Dendritic cell treated with granulocyte-macrophage colony-stimulating factor and Interleukin-4, amounts not matched to agents 40 ng/mL and 50 ng/mL, for 4 days (primary cell): ENCODE results near the gene PTGES.
A peak's percentile ranks its signal among the peaks of the same experiment; 100 is the strongest.
"Not testable (repeated sequence)": the region's sequence is repeated elsewhere in the genome, so short reads cannot be mapped to it uniquely, and the experiment has no call there.

Experiments used
- H3K27ac Mint-ChIP-seq: one replicate; pipeline ENCODE4 v1.8.0; 2022; ENCODE audit warnings: mild to moderate bottlenecking, mixed read lengths
- H3K27me3 Mint-ChIP-seq: one replicate; pipeline ENCODE4 v1.8.0; 2022; ENCODE audit warnings: mild to moderate bottlenecking, mixed read lengths
- H3K36me3 Mint-ChIP-seq: one replicate; pipeline ENCODE4 v1.8.0; 2022; ENCODE audit warnings: low read depth, mixed read lengths
- H3K4me1 Mint-ChIP-seq: one replicate; pipeline ENCODE4 v1.8.0; 2022; ENCODE audit warnings: low read depth, mixed read lengths
- H3K4me3 Mint-ChIP-seq: one replicate; pipeline ENCODE4 v1.8.0; 2022; ENCODE audit warnings: mild to moderate bottlenecking, moderate library complexity, mixed read lengths
- H3K9me3 Mint-ChIP-seq: one replicate; pipeline ENCODE4 v1.8.0; 2022; ENCODE audit warnings: mixed read lengths
- intact Hi-C: fragments of 100-400 bp; cut with micrococcal nuclease; formaldehyde crosslinking; loops from one replicate; pipeline ENCODE4 v1.15.0; 2022

Gene PTGES

DNA sequence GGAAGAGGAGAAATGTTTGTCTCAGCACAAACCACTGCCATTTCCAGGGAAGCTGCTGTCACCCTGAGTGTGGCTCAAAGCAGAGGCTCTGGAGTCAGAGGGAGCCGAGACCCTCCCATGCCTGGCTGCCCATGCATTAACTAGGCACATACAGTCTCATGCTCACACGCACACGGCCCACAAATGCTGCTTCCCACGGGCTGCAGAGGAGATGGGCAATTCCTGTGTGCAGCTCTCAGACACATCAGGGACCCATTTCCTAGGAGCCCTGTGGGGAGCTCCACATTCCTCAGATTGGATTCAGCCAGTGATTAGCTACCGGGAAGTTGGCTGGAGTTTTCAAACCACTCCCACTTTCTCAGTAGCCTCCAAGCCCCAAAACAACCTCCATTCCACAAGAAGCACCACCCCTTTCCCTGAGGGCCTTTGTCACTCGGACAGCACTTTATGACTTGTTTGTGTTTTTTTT is 9.1 kb upstream of the PTGES start:
- Mint-ChIP-seq H3K27ac (peak overlapping the region; percentile 68), H3K4me3 (no peak overlapping the region), H3K9me3 (no peaks in the 10 kb centered on the region), H3K36me3 (no peaks in the 10 kb centered on the region), H3K27me3 (peaks cover 8% of the 10 kb centered on the region), H3K4me1 (peaks cover 51% of the 10 kb centered on the region)
- intact Hi-C loops, result no loop called here

- H3K27ac Mint-ChIP-seq, result no peak overlapping the region
- no peaks in the 10 kb centered on the region for H3K9me3 Mint-ChIP-seq
- peaks cover 54% of the 10 kb centered on the region for H3K4me1 Mint-ChIP-seq
- H3K4me3 Mint-ChIP-seq, result no peak overlapping the region
- intact Hi-C loops, result no loop called here
- H3K27me3 Mint-ChIP-seq, result peaks cover 8% of the 10 kb centered on the region
- H3K36me3 Mint-ChIP-seq, result no peaks in the 10 kb centered on the region
Observed at GRCh38 chr9:129761293-129761900, 8.6 kb upstream of the PTGES start.

DNA sequence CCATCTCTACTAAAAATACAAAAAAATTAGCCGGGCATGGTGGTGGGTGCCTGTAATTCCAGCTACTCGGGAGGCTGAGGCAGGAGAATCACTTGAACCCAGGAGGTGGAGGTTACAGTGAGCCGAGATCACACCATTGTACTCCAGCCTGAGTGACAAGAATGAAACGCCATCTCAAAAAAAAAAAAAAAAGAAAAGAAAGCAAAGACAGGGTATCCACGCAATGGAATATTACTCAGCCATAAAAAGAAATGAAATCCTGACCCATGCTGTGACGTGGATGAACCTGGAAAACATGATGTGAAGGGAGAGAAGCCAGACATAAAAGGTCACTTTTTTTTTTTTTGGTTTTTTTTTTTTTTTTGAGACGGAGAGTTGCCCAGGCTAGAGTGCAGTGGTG is 7.9 kb upstream of the PTGES start:
- H3K36me3 Mint-ChIP-seq, H3K27ac Mint-ChIP-seq, H3K27me3 Mint-ChIP-seq, H3K4me3 Mint-ChIP-seq, H3K9me3 Mint-ChIP-seq, intact Hi-C loops: not testable (repeated sequence)
- peaks cover 54% of the 10 kb centered on the region for H3K4me1 Mint-ChIP-seq

DNA sequence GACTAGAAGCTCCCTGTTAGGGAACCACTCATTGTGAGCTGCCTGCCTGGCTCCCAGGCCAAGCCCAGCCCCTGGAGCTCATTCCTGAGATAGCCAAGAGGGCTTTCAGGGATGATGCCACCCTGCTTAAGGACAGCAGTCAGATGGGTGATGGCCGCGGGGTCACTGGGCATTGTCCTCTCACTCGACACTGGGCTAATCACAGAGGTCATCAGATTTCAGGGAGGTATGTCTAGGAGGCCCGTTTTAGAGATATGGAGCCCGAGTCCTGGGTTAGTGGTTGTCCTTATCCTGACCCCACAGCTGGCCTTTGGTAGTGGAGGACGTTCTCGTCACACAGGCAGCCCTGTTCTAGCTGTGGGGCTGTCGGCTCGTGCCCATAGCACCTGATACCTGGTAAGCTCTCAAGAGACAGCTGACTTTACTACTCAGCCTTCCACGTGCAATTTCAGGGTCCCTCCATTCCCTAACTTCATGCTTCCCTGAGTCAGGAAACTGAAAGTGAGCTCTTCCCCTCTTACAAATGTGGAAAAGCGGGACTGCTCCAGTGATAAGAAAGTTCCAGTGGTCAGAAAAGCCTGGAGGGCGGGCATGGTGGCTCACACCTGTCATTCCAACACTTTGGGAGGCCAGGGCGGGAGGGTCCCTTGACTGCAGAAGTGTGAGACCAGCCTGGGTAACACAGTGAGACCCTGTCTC is 7.1 kb upstream of the PTGES start:
- Mint-ChIP-seq H3K27ac (no peak overlapping the region), H3K27me3 (peaks cover 11% of the 10 kb centered on the region), H3K9me3 (no peaks in the 10 kb centered on the region), H3K4me1 (peaks cover 54% of the 10 kb centered on the region), H3K4me3 (no peak overlapping the region), H3K36me3 (no peaks in the 10 kb centered on the region)
- intact Hi-C loops, result no loop called here

GRCh38 chr9:129759319-129759718 is 6.5 kb upstream of the PTGES start:
- H3K27ac Mint-ChIP-seq, result no peak overlapping the region
- H3K4me1 Mint-ChIP-seq, result peaks cover 54% of the 10 kb centered on the region
- no peak overlapping the region for H3K4me3 Mint-ChIP-seq
- no peaks in the 10 kb centered on the region for H3K36me3 Mint-ChIP-seq
- intact Hi-C loops, result no loop called here
- H3K9me3 Mint-ChIP-seq, result no peaks in the 10 kb centered on the region
- H3K27me3 Mint-ChIP-seq, result peaks cover 17% of the 10 kb centered on the region

DNA sequence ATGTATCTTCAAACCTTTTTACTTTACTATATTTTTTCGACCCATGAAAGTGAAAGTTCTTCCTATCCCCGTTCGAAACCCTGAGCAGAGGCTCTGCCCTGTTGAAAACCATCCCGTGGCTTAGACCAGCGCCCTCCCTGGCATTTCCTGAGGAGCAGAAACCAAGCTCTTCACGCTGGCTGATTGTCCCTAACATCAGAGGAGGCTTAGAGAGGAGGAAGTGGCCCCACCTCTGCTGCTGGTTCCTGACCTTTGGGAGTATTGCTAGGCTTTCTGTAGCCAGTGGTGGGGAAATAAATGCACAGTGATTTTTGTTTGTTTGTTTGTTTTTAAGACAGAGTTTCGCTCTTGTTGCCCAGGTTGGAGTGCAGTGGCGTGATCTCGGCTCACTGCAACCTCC is 4.2 kb upstream of the PTGES start:
- peak overlapping the region; percentile 59 for H3K4me3 Mint-ChIP-seq
- peaks cover 38% of the 10 kb centered on the region for H3K27me3 Mint-ChIP-seq

DNA sequence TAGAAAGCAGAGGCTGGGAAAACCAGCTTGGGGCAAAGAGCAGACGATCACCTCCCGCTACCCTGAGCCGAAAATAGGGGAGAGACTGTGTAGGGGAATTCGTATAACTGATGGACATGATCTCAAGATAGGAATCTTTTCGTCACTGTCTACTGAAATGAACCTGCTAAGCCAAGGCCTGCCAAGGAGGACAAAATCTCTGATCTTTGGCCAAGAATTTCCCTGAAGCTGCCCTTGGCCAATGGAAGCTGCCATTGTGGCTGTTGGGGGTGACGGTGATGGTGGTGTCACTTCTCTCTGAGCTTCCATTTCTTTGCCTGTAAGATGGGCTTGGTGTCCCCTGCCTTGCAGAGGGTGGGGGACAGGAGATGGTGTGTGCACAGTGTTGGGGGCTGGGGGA is 3.3 kb upstream of the PTGES start:
- Mint-ChIP-seq H3K36me3 (no peaks in the 10 kb centered on the region), H3K4me3 (no peak overlapping the region), H3K27me3 (peaks cover 44% of the 10 kb centered on the region), H3K9me3 (no peaks in the 10 kb centered on the region), H3K27ac (no peak overlapping the region), H3K4me1 (peaks cover 45% of the 10 kb centered on the region)
- intact Hi-C loops, result no loop called here

More for the DNA sequence above, 4.2 kb upstream of the PTGES start:
- intact Hi-C loops, result no loop called here
- Mint-ChIP-seq H3K4me1 (peaks cover 53% of the 10 kb centered on the region), H3K36me3 (no peaks in the 10 kb centered on the region), H3K9me3 (no peaks in the 10 kb centered on the region), H3K27ac (peak overlapping the region; percentile 28)

GRCh38 chr9:129755151-129755550 is 2.3 kb upstream of the PTGES start:
- H3K4me1 Mint-ChIP-seq, result peaks cover 42% of the 10 kb centered on the region
- no peak overlapping the region for H3K27ac Mint-ChIP-seq
- intact Hi-C loops, result no loop called here
- H3K9me3 Mint-ChIP-seq, result no peaks in the 10 kb centered on the region
- no peak overlapping the region for H3K4me3 Mint-ChIP-seq
- peaks cover 50% of the 10 kb centered on the region for H3K27me3 Mint-ChIP-seq
- no peaks in the 10 kb centered on the region for H3K36me3 Mint-ChIP-seq

DNA sequence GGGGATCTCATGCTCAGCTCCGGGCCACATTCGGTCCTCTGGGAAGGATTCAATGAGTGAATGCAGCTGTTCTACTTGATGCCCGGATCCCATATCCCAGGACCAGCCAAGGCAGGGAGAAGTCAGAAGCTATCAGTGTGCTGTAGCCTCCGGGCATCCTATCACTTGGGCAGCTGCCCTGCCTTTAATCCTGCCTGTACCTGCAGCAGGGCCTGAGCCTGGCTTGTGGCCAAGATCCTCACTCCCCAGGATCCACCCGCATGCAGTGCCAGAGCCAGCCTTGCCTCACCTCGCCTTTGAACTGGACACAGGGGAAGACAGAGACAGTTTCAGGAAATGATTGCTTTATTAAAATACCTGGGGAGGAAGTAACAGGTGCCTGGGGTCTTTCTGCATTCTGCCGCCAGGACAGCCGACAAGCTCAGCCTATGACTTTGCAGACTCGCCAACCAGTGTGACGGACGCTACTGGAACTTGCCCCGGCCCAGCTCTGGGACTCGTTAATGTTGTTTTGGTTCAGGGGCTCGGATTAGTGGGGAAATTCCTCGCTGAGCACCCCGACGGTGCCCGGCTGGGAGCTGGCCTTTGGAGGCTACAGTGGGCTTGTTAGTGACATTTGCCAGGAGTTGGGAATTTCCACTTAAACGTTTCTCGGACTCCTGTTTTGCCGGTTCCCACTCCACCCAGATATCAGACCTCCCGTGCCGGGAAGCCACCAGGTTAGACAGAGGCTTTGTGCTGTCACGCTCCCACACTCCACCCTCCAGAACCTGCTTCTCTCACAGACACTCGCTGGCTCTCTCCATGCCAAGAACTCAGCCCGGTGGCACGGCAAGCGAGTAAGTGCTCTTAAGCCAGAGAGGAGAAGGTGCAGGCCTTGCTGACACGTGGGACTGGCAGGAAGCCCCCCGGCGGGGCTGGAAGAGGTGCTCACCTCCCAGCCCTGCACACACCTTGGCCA is 721 bp downstream of the PTGES start:
- Mint-ChIP-seq H3K4me1 (peaks cover 25% of the 10 kb centered on the region), H3K9me3 (no peaks in the 10 kb centered on the region), H3K4me3 (no peak overlapping the region), H3K36me3 (no peaks in the 10 kb centered on the region), H3K27ac (no peak overlapping the region), H3K27me3 (peaks cover 46% of the 10 kb centered on the region)
- intact Hi-C loops, result no loop called here

DNA sequence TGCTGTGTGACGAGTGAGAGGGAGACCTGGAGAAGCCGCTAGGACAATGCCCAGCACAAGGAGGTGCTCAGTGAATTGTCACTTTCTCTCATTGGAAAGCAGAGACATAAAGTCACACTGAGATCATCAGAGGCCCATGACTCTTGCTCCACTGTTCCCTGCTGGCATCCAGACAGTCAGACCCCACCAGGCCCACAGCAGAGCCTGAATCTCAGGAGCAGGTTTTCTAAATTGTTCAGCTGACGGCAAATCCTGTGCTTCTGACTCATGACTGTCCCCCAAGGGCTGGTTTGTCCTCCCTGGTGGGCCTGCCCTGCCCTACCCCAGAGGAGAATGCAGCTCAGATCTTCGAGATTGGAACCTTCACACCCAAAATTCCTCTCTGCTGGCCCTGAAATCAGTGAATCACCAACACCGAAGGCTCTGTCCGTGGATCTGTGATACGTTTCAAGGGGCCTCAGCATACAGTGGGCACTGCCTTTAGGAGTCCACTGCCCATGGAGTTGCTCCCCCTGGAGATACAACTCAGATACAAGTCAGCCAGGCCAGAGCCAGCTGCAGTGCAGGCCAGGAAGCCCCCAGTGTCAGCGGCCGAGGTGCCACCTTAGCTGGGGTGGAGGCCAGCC is 2.7 kb downstream of the PTGES start:
- no peaks in the 10 kb centered on the region for H3K36me3 Mint-ChIP-seq
- peaks cover 30% of the 10 kb centered on the region for H3K4me1 Mint-ChIP-seq
- no peak overlapping the region for H3K4me3 Mint-ChIP-seq
- H3K9me3 Mint-ChIP-seq, result no peaks in the 10 kb centered on the region
- peaks cover 45% of the 10 kb centered on the region for H3K27me3 Mint-ChIP-seq
- no peak overlapping the region for H3K27ac Mint-ChIP-seq
- intact Hi-C loops, result no loop called here

- Mint-ChIP-seq H3K27me3 (peaks cover 40% of the 10 kb centered on the region), H3K27ac (no peak overlapping the region), H3K4me1 (peaks cover 30% of the 10 kb centered on the region), H3K9me3 (no peaks in the 10 kb centered on the region), H3K4me3 (no peak overlapping the region), H3K36me3 (no peaks in the 10 kb centered on the region)
- intact Hi-C loops, result no loop called here
Observed at GRCh38 chr9:129749575-129749974, 3.3 kb downstream of the PTGES start.

DNA sequence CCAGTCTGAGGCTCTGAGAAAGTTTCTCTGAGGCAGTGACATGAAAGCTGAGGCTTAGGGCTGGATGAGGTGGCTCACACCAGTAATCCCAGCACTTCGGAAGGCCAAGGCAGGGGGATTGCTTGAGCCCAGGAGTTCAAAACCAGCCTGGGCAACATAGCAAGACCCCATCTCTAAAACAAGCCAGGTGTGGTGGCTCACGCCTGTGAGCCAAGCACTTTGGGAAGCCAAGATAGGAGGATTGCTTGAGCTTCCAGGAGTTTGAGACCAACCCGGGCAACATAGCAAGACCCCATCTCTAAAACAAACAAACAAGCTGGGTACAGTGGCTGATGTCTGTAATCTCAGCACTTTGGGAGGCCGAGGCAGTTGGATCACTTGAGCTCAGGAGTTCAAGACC is 3.8 kb downstream of the PTGES start:
- H3K4me1 Mint-ChIP-seq, result peaks cover 30% of the 10 kb centered on the region
- H3K9me3 Mint-ChIP-seq, H3K36me3 Mint-ChIP-seq, H3K27ac Mint-ChIP-seq, intact Hi-C loops, H3K4me3 Mint-ChIP-seq: not testable (repeated sequence)
- H3K27me3 Mint-ChIP-seq, result peaks cover 38% of the 10 kb centered on the region

- peaks cover 37% of the 10 kb centered on the region for H3K27me3 Mint-ChIP-seq
- peaks cover 23% of the 10 kb centered on the region for H3K4me1 Mint-ChIP-seq
- no peaks in the 10 kb centered on the region for H3K9me3 Mint-ChIP-seq
- no peak overlapping the region for H3K4me3 Mint-ChIP-seq
- H3K36me3 Mint-ChIP-seq, result no peaks in the 10 kb centered on the region
- no peak overlapping the region for H3K27ac Mint-ChIP-seq
- intact Hi-C loops, result no loop called here
Observed at GRCh38 chr9:129748249-129748648, 4.6 kb downstream of the PTGES start.
